ENCODE data around the gene PSMA7. TPM values are rescaled to one million over a fixed set of nuclear protein-coding genes. Genes with fewer than 3 reads are reported as not detected.

Gene PSMA7
- total and polyA plus RNA-seq, 11 donors, result 172 to 472 (median 233) TPM

DNA sequence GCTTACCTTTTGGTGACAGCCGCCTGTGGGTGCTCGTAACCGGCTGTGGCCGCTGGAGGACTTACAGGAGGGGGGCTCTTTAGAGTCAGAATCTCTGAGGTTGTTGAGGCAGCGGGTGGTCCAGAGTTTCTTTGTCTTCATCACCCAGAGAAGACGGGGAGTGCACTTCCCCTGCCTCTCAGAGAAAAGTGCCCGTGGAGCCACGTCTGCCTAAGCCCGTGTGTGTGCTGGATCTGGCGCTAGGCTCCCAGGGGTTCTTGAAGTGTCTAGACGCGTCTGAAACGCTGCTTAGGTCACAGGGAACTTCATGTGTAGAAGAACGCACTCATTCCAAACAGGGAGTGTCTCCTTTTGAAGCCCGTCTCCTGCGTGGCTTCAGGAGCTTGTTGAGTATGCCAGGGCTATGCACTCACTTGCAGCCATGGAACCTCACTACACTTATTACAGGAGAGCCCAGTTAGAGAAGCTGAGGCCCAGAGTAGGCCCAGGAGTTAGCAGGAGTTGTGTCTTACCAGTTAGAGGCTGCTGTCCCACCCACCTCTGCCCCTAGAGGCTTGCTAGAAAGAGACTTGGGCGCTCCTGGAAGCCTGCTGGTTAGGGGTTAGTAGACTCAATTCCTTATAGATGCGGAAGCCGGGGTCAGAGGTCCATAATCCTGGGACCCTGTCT, 19.6 kb downstream of the PSMA7 start:
- ATAC-seq, result no peak
- TF ChIP-seq, protein P1, sequence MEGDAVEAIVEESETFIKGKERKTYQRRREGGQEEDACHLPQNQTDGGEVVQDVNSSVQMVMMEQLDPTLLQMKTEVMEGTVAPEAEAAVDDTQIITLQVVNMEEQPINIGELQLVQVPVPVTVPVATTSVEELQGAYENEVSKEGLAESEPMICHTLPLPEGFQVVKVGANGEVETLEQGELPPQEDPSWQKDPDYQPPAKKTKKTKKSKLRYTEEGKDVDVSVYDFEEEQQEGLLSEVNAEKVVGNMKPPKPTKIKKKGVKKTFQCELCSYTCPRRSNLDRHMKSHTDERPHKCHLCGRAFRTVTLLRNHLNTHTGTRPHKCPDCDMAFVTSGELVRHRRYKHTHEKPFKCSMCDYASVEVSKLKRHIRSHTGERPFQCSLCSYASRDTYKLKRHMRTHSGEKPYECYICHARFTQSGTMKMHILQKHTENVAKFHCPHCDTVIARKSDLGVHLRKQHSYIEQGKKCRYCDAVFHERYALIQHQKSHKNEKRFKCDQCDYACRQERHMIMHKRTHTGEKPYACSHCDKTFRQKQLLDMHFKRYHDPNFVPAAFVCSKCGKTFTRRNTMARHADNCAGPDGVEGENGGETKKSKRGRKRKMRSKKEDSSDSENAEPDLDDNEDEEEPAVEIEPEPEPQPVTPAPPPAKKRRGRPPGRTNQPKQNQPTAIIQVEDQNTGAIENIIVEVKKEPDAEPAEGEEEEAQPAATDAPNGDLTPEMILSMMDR (IDR thresholded peaks at IDR 0.05), result no peak
- TF ChIP-seq POLR2A (IDR thresholded peaks at IDR 0.05), result no peak
- H3K4me1 ChIP-seq, result peaks cover 3 to 56% (median 31%) of the 10 kb centered on the region in 12 donors

DNA sequence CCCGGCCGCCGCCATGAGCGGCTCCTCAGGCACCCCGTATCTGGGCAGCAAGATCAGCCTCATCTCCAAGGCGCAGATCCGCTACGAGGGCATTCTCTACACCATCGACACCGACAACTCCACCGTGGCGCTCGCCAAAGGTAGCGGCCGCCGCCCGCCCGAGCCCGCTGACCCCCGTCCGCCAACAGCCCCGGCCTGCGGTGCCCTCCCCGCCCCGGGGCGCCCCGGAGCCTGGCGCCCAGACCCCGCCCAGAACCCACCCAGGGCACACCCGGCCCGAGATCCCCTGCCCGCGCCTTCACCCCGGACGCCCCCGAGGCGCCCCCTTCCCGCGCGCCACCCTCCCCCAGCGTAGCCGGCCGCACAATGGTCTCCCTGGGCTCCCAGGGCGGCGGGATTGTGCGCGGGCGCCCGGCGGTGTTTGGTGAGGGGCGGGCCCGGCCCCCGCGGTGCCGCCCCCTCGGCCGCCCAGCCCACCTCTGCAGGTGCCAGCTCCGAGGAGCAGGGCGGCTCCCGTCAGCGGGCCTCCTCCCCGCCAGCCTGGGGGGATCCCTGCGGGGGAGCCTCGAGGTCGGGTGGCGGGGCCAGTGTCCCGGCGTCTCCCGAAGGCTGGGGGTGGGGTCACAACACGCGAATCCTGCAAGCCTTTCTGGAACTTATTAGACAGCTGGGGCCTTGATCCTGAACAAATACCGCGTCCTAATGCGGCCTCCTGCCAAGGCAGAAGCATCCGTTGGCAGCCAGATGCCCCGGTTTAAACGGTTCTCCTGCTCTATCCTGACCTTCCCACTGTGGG, 20.3 kb downstream of the PSMA7 start:
- ATAC-seq (peak in 2 of 4 donors; percentile 0 to 2), DNase-seq (peak in 4 of 5 donors; percentile 39 to 73 (median 56))
- TF ChIP-seq, protein P1 (IDR thresholded peaks at IDR 0.05), result no peak
- no peak for TF ChIP-seq POLR2A (IDR thresholded peaks at IDR 0.05)

More for the DNA sequence above, 19.6 kb downstream of the PSMA7 start:
- 21 to 30% (median 23%) methylated on average over 16 to 19 of the region's 19 CpGs for WGBS, 4 donors
- intact Hi-C loops (cut with DNase I), result loop anchor here in 5 of 10 donors (1.0 to 5.0 kb wide), 3 partner anchors 19 to 101 kb away; partner anchors contain the start of gene TAF4 (in 2 of the 5)
- peak overlapping the region; percentile 63 to 96 (median 82) for H3K4me3 ChIP-seq
- peak overlapping the region in 11 of 12 donors; percentile 45 to 99 (median 87) for H3K27ac ChIP-seq
- H3K27me3 ChIP-seq, result peaks cover 0 to 3% (median 0%) of the 10 kb centered on the region in 9 donors
- H3K36me3 ChIP-seq, result peaks cover 0 to 46% (median 41%) of the 10 kb centered on the region in 9 donors
- no peak for DNase-seq
- H3K9me3 ChIP-seq, result no peaks in the 10 kb centered on the region

DNA sequence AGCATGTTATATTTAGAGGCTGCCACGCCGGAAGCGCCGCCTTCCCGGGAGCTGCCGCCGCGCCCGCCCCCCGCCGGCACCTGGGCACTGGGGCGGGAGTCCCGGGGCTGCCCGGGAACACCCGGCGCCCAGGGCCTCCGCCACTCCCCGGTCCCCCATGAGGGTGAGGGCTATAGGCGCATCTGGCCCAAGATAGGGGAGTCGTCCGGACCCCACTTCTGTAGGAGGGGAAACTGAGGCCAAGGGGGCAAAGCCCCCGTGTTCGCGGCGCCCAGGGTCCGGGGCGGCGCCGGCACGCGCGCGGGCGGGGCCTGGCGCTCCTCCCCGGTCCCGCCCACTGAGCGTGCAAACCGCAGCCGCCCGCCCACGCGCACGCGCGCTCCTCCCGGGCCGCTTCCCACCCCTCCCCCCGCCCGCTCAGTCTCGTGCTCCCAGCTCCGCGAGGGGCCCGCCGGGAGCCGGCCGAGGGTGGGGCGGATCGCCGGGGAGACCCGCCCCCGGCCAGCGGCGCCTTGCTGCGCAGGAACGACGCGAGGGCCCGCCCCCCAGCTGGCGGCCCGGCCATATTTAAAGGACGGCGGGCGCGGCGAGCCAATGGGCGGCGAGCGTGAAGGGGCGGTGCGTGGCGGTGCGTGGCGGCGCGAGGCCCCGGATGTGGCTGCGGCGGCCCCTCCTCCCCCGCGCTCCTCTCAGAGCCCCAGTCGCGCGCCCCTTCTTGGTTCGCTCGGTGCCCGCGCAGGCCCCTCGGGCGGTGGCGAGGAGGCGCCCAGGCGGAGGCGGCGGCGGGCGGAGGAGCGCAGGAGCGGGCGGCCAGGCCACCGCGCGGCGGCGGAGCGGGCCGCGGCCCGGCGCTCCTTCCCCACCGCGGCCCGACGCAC, 21.2 kb downstream of the PSMA7 start, which contains the start of gene LSM14B:
LSM14B (plus strand) TSS at position 700 of the 878 bp plus-strand sequence. CDS start 192 bp downstream, outside the sequence.
- Histone ChIP-seq H3K9me3 (no peaks in the 10 kb centered on the region), H3K4me1 (peaks cover 3 to 59% (median 37%) of the 10 kb centered on the region in 12 donors), H3K4me3 (peak within 1 kb of the TSS; percentile 63 to 96 (median 82)), H3K27me3 (peaks cover 0 to 8% (median 0%) of the 10 kb centered on the region in 9 donors), H3K36me3 (peaks cover 0 to 30% (median 26%) of the 10 kb centered on the region in 9 donors), H3K27ac (peak within 1 kb of the TSS; percentile 89 to 99 (median 98))
- DNase-seq (peak; percentile 97 to 98 (median 97)), ATAC-seq (peak; percentile 83 to 92 (median 88))
- TF ChIP-seq POLR2A (IDR thresholded peaks at IDR 0.05), result peak in 1 of 2 donors; percentile 28
- TF ChIP-seq, protein P1 (IDR thresholded peaks at IDR 0.05), result no peak
- 0 to 1% (median 0%) methylated on average over 11 to 124 of the region's 124 CpGs for WGBS, 4 donors
- intact Hi-C loops (cut with DNase I), result loop anchor here in 6 of 10 donors (1.0 to 5.0 kb wide), 5 partner anchors 21 to 100 kb away; partner anchors contain the start of genes TAF4 (in 2 of the 6), PSMA7 (in 1 of the 6) and SS18L1 (in 1 of the 6)

More for the DNA sequence above, 20.3 kb downstream of the PSMA7 start:
- Histone ChIP-seq H3K27ac (peak overlapping the region; percentile 45 to 99 (median 85)), H3K36me3 (peaks cover 0 to 39% (median 34%) of the 10 kb centered on the region in 9 donors), H3K4me3 (peak overlapping the region; percentile 63 to 96 (median 82)), H3K4me1 (peaks cover 3 to 56% (median 31%) of the 10 kb centered on the region in 12 donors), H3K27me3 (peaks cover 0 to 4% (median 0%) of the 10 kb centered on the region in 9 donors), H3K9me3 (no peaks in the 10 kb centered on the region)
- intact Hi-C loops (cut with DNase I), result loop anchor here in 5 of 10 donors (1.0 to 5.0 kb wide), 4 partner anchors 19 to 101 kb away; partner anchors contain the start of genes TAF4 (in 2 of the 5), PSMA7 (in 1 of the 5) and SS18L1 (in 1 of the 5)
- 0 to 1% (median 0%) methylated on average over 27 to 77 of the region's 77 CpGs for WGBS, 4 donors
